GM18861 (cell line): ENCODE measurements around the gene COMMD3.
"Not testable (repeated sequence)": the region's sequence is repeated elsewhere in the genome, so short reads cannot be mapped to it uniquely, and the experiment has no call there.

Experiments
- ATAC-seq: cut with Tn5 transposase; IDR thresholded peaks from one replicate; pipeline ENCODE4 v1.9.1; 2021; ENCODE audit not compliant: unreplicated experiment

The COMMD3 gene

GRCh38 chr10:22338185-22338900 lies 22.2 kb downstream of the COMMD3 start:
- no peak for ATAC-seq

GRCh38 chr10:22338931-22339330 lies 22.7 kb downstream of the COMMD3 start:
- ATAC-seq = no peak

- ATAC-seq = no peak
These were observed 23.7 kb downstream of the COMMD3 start for GRCh38 chr10:22339761-22340328.

GRCh38 chr10:22340329-22341189 lies 24.4 kb downstream of the COMMD3 start:
- peak; percentile 37 for ATAC-seq

GRCh38 chr10:22341190-22341925 lies 25.2 kb downstream of the COMMD3 start:
- ATAC-seq = peak; percentile 5

- ATAC-seq = no peak
These were observed 25.7 kb downstream of the COMMD3 start for GRCh38 chr10:22341926-22342196.

GRCh38 chr10:22342421-22342820 lies 26.2 kb downstream of the COMMD3 start:
- ATAC-seq = no peak

GRCh38 chr10:22343731-22344130 lies 27.5 kb downstream of the COMMD3 start:
- no peak for ATAC-seq

- ATAC-seq = no peak
These were observed 28.1 kb downstream of the COMMD3 start for GRCh38 chr10:22344249-22344648.

GRCh38 chr10:22344781-22345300 lies 28.7 kb downstream of the COMMD3 start:
- ATAC-seq = no peak

GRCh38 chr10:22345301-22346095 lies 29.3 kb downstream of the COMMD3 start, which contains the start of gene SPAG6:
TSS of gene SPAG6 (plus strand) at chr10:22345496. CDS start at chr10:22345612, 116 bp downstream.
- no peak for ATAC-seq

GRCh38 chr10:22346096-22346661 lies 30.0 kb downstream of the COMMD3 start:
- ATAC-seq = no peak

- no peak for ATAC-seq
These were observed 33.6 kb downstream of the COMMD3 start for GRCh38 chr10:22349755-22350154.

GRCh38 chr10:22351131-22351703 lies 35.0 kb downstream of the COMMD3 start:
- no peak for ATAC-seq

- ATAC-seq = no peak
These were observed 40.2 kb downstream of the COMMD3 start for GRCh38 chr10:22356324-22356873.

- not testable (repeated sequence) for ATAC-seq
These were observed 41.6 kb downstream of the COMMD3 start for GRCh38 chr10:22357770-22358169.

GRCh38 chr10:22363305-22363704 lies 47.1 kb downstream of the COMMD3 start:
- no peak for ATAC-seq

GRCh38 chr10:22364407-22365140 lies 48.4 kb downstream of the COMMD3 start:
- ATAC-seq = no peak

GRCh38 chr10:22365233-22365632 lies 49.0 kb downstream of the COMMD3 start:
- ATAC-seq = peak; percentile 57
